ENCODE measurements around the gene PTPRN2.

- TF ChIP-seq POLR2AphosphoS5 (IDR thresholded peaks at IDR 0.05; ENCODE audit: control insufficient read depth, insufficient read depth, low read depth, low read length) (no peak), RFX5 (IDR thresholded peaks at IDR 0.05; ENCODE audit: low read depth, low read length) (no peak), REST (IDR thresholded peaks at IDR 0.05; ENCODE audit: borderline replicate concordance) (no peak), REST (CRISPR knock-in tag; IDR thresholded peaks at IDR 0.05; ENCODE audit: low read depth) (no peak), HDAC1 (IDR thresholded peaks at IDR 0.05) (no peak)
Observed at GRCh38 chr7:157652954-157653826, 934.4 kb downstream of the PTPRN2 start.
